CD14-positive monocyte (primary cell): ENCODE measurements around the gene PSMD5. TPM values are rescaled to one million over a fixed set of nuclear protein-coding genes. Genes with fewer than 3 reads are reported as not detected.

Experiments used
- DNase-seq, 3 donors: peaks; one replicate each; pipeline ENCODE4 v3.0.0-alpha.2; 2011 to 2022
- H2AFZ ChIP-seq: 2 replicates; pipeline ENCODE4 v1.6.0; 2012; ENCODE audit warnings: mild to moderate bottlenecking, low read depth, low read length, inconsistent platforms; ENCODE audit not compliant: insufficient read depth, poor library complexity, severe bottlenecking
- H3K27ac ChIP-seq, 2 donors: 1 replicate in 1 of 2; 2 replicates in 1 of 2; pipeline ENCODE4 v1.5.1; 2012 to 2013; ENCODE audit warnings: low read length in 2 of 2, control low read depth in 1 of 2, inconsistent platforms in 1 of 2, low read depth in 1 of 2, mild to moderate bottlenecking in 1 of 2
- H3K27me3 ChIP-seq, 2 donors: one replicate each; pipeline versions ENCODE4 v1.6.0 to v1.6.1; 2011 to 2013; ENCODE audit warnings: low read length in 2 of 2; ENCODE audit not compliant: control insufficient read depth in 2 of 2, insufficient read depth in 2 of 2
- H3K36me3 ChIP-seq, 2 donors: replicated peaks in 1 of 2; 1 replicate in 1 of 2; 2 replicates in 1 of 2; pipeline versions ENCODE4 v1.5.1 to v1.6.1; 2012 to 2013; ENCODE audit warnings: low read length in 2 of 2, control low read depth in 1 of 2, inconsistent platforms in 1 of 2, mild to moderate bottlenecking in 1 of 2; ENCODE audit not compliant: insufficient read depth in 2 of 2, control insufficient read depth in 1 of 2
- H3K4me1 ChIP-seq, 2 donors: 1 replicate in 1 of 2; 2 replicates in 1 of 2; pipeline versions ENCODE4 v1.5.1 to v1.6.1; 2012 to 2013; ENCODE audit warnings: low read length in 2 of 2, control low read depth in 1 of 2, inconsistent platforms in 1 of 2, mild to moderate bottlenecking in 1 of 2, moderate library complexity in 1 of 2; ENCODE audit not compliant: insufficient read depth in 2 of 2, control insufficient read depth in 1 of 2
- H3K4me2 ChIP-seq: replicated peaks from 2 replicates; pipeline ENCODE3; 2012; ENCODE audit warnings: low read length, moderate library complexity, mild to moderate bottlenecking; ENCODE audit not compliant: poor library complexity, severe bottlenecking; ENCODE audit errors: extremely low read depth
- H3K4me3 ChIP-seq, 3 experiments: fragments of 200-600 bp in 1 of 3; sonication (generic) in 1 of 3; replicated peaks in 1 of 3; 1 replicate in 2 of 3; 2 replicates in 1 of 3; pipeline ENCODE4 v1.5.1; 2011 to 2013; ENCODE audit warnings: low read length in 3 of 3, mild to moderate bottlenecking in 3 of 3, control low read depth in 2 of 3, low read depth in 2 of 3, inconsistent platforms in 1 of 3, moderate library complexity in 1 of 3
- H3K79me2 ChIP-seq: 2 replicates; pipeline ENCODE4 v1.6.0; 2012; ENCODE audit warnings: mild to moderate bottlenecking, control low read depth, inconsistent platforms, low read length, moderate library complexity; ENCODE audit not compliant: insufficient read depth
- H3K9ac ChIP-seq: 2 replicates; pipeline ENCODE4 v1.6.0; 2017; ENCODE audit warnings: low read length, mild to moderate bottlenecking; ENCODE audit not compliant: insufficient read depth, poor library complexity, severe bottlenecking
- H3K9me3 ChIP-seq, 2 donors: replicated peaks in 1 of 2; 1 replicate in 1 of 2; 2 replicates in 1 of 2; pipeline versions ENCODE4 v1.5.1 to v1.6.1; 2012 to 2013; ENCODE audit warnings: low read length in 2 of 2, control low read depth in 1 of 2; ENCODE audit not compliant: control insufficient read depth in 1 of 2, insufficient read depth in 1 of 2
- H4K20me1 ChIP-seq: 2 replicates; pipeline ENCODE4 v1.6.0; 2012; ENCODE audit warnings: mild to moderate bottlenecking, low read length, control low read depth, moderate library complexity; ENCODE audit not compliant: insufficient read depth
- H3K27ac Mint-ChIP-seq, 7 donors: one replicate each; pipeline ENCODE4 v1.8.0; 2020; ENCODE audit warnings: mild to moderate bottlenecking in 7 of 7, mixed read lengths in 7 of 7, moderate library complexity in 6 of 7, inconsistent platforms in 2 of 7
- H3K27me3 Mint-ChIP-seq, 3 donors: one replicate each; pipeline ENCODE4 v1.8.0; 2021 to 2022; ENCODE audit warnings: low read depth in 3 of 3, mild to moderate bottlenecking in 3 of 3, mixed read lengths in 3 of 3, moderate library complexity in 3 of 3, inconsistent platforms in 1 of 3
- H3K36me3 Mint-ChIP-seq, 2 donors: one replicate each; pipeline ENCODE4 v1.8.0; 2020; ENCODE audit warnings: mixed read lengths in 2 of 2, inconsistent platforms in 1 of 2, mild to moderate bottlenecking in 1 of 2
- H3K4me1 Mint-ChIP-seq: one replicate; pipeline ENCODE4 v1.8.0; 2020; ENCODE audit warnings: mild to moderate bottlenecking, mixed read lengths
- H3K4me3 Mint-ChIP-seq, 2 donors: one replicate each; pipeline ENCODE4 v1.8.0; 2020; ENCODE audit warnings: mild to moderate bottlenecking in 2 of 2, mixed read lengths in 2 of 2, moderate library complexity in 1 of 2
- H3K9me3 Mint-ChIP-seq, 7 donors: one replicate each; pipeline ENCODE4 v1.8.0; 2020 to 2022; ENCODE audit warnings: mixed read lengths in 7 of 7, mild to moderate bottlenecking in 6 of 7, moderate library complexity in 6 of 7, inconsistent platforms in 2 of 7
- CTCF ChIP-seq: fragments of 200-600 bp; IDR thresholded peaks from one replicate; pipeline ENCODE4 v1.8.0; 2022; ENCODE audit warnings: antibody characterized with exemption, mild to moderate bottlenecking
- WGBS: methylation state at CpG from one replicate; pipeline ENCODE4 v1.1.5; 2013; ENCODE audit warnings: missing lambda C conversion rate; ENCODE audit not compliant: insufficient coverage; 5-methylcytosine and 5-hydroxymethylcytosine counted together
- intact Hi-C, 2 donors: fragments of 100-400 bp; cut with micrococcal nuclease; formaldehyde crosslinking; loops; one replicate each; pipeline versions ENCODE4 v1.15.0 to v1.15.1; 2023
- polyA plus RNA-seq, 3 donors: library from polyadenylated mRNA; depleted of rRNA in 1 of 3; unstranded in 2 of 3; stranded (reverse) in 1 of 3; fragments of 300-500 nt in 2 of 3; fragments of >200 nt in 1 of 3; fragmentation: Illumina TruSeq in 2 of 3; gene quantifications; 1 replicate in 2 of 3; 2 replicates in 1 of 3; pipeline ENCODE4 v1.2.3, GENCODE V29; 2012 to 2021

Gene PSMD5
- polyA plus RNA-seq, 3 donors, result 10.0 to 20.9 (median 10.7) TPM

- no peak overlapping the region for H3K4me3 Mint-ChIP-seq
- DNase-seq, result no peak
- Histone ChIP-seq H3K27ac (no peak overlapping the region), H3K79me2 (peaks cover 9% of the 10 kb centered on the region), H3K4me2 (no peak overlapping the region), H2AFZ (no peak overlapping the region), H4K20me1 (no peaks in the 10 kb centered on the region), H3K4me3 (no peak overlapping the region), H3K36me3 (peaks cover 75 to 98% of the 10 kb centered on the region in 2 donors), H3K4me1 (no peaks in the 10 kb centered on the region), H3K27me3 (no peaks in the 10 kb centered on the region), H3K9ac (no peak overlapping the region), H3K9me3 (no peaks in the 10 kb centered on the region)
- peaks cover 0 to 3% (median 0%) of the 10 kb centered on the region in 3 donors for H3K27me3 Mint-ChIP-seq
- intact Hi-C loops, result no loop called here
- no peak for TF ChIP-seq CTCF
- no peaks in the 10 kb centered on the region for H3K4me1 Mint-ChIP-seq
- 100% methylated on average over 4 of the region's 11 CpGs for WGBS
- H3K27ac Mint-ChIP-seq, result peak overlapping the region in 3 of 7 donors; percentile 21 to 73 (median 60)
- no peaks in the 10 kb centered on the region for H3K9me3 Mint-ChIP-seq
- peaks cover 86 to 88% of the 10 kb centered on the region in 2 donors for H3K36me3 Mint-ChIP-seq
Measured at GRCh38 chr9:120857902-120858301, 15.2 kb upstream of the PSMD5 start.

GRCh38 chr9:120857481-120857880, 14.8 kb upstream of the PSMD5 start:
- intact Hi-C loops, result no loop called here
- H3K36me3 Mint-ChIP-seq, result peaks cover 85 to 86% of the 10 kb centered on the region in 2 donors
- DNase-seq, result no peak
- H3K9me3 ChIP-seq, result no peaks in the 10 kb centered on the region
- H3K27ac ChIP-seq, result peak overlapping the region in 1 of 2 donors; percentile 53
- no peak overlapping the region for H2AFZ ChIP-seq
- no peaks in the 10 kb centered on the region for H4K20me1 ChIP-seq
- H3K79me2 ChIP-seq, result peaks cover 9% of the 10 kb centered on the region
- no peaks in the 10 kb centered on the region for H3K9me3 Mint-ChIP-seq
- H3K36me3 ChIP-seq, result peaks cover 75 to 98% of the 10 kb centered on the region in 2 donors
- no peaks in the 10 kb centered on the region for H3K27me3 ChIP-seq
- peak overlapping the region; percentile 28 to 80 (median 60) for H3K27ac Mint-ChIP-seq
- 100% methylated on average over 7 of the region's 7 CpGs for WGBS
- no peak overlapping the region for H3K4me2 ChIP-seq
- H3K4me3 Mint-ChIP-seq, result peak overlapping the region in 1 of 2 donors; percentile 9
- no peak for TF ChIP-seq CTCF
- no peaks in the 10 kb centered on the region for H3K4me1 ChIP-seq
- H3K9ac ChIP-seq, result no peak overlapping the region
- H3K4me1 Mint-ChIP-seq, result peaks cover 1% of the 10 kb centered on the region
- H3K4me3 ChIP-seq, result no peak overlapping the region
- H3K27me3 Mint-ChIP-seq, result peaks cover 0 to 3% (median 0%) of the 10 kb centered on the region in 3 donors
